GM10266 (cell line): ENCODE measurements around the gene FHIP1A.
"Not testable (repeated sequence)": the region's sequence is repeated elsewhere in the genome, so short reads cannot be mapped to it uniquely, and the experiment has no call there.

ENCODE experiments used
- DNase-seq: peaks from one replicate; pipeline ENCODE4 v3.0.0; 2012; ENCODE audit errors: extremely low spot score
- CTCF ChIP-seq: IDR thresholded peaks from 2 replicates; pipeline ENCODE4 v1.5.1; 2012; ENCODE audit warnings: mild to moderate bottlenecking, low read depth; ENCODE audit not compliant: control insufficient read depth, insufficient read depth; ENCODE audit errors: missing control alignments

The FHIP1A gene

DNA sequence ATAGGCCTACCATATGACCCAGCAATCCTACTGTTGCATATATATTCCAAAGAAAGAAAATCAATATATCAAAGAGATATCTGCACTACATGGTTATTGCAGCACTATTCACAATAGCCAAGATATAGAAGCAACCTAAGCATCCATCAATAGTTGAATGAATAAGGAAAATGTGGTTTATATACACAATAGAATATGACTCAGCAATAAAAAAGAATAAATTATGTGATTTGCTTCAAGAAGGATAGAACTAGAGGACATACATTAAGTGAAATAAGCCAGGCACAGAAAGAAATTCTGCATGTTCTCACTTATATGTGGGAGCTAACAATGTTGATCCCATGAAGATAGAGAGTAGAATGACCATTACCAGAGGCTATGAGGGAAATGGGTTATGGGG, 13.1 kb upstream of the FHIP1A start:
- TF ChIP-seq CTCF: no peak
- DNase-seq: no peak

DNA sequence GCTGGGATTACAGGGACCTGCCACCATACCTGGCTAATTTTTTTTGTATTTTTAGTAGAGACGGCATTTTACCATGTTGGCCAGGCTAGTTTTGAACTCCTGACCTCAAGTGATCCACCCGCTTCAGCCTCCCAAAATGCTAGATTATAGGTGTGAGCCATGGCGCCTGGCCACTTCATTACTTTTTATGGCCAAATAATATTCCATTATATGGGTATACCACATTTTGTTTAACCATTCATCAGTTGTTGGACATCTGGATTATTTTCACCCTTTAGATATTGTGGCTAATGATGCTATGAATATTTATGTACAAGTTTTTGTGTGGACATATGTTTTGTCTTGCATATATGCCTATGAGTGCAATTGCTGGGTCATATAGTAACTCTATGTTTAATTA, 8.6 kb upstream of the FHIP1A start:
- no peak for TF ChIP-seq CTCF
- DNase-seq: no peak

GRCh38 chr4:151401739-151402138, 7.2 kb upstream of the FHIP1A start:
- DNase-seq: no peak
- no peak for TF ChIP-seq CTCF

- DNase-seq: no peak
- TF ChIP-seq CTCF: no peak
Measured at GRCh38 chr4:151402145-151402865, 6.7 kb upstream of the FHIP1A start.

DNA sequence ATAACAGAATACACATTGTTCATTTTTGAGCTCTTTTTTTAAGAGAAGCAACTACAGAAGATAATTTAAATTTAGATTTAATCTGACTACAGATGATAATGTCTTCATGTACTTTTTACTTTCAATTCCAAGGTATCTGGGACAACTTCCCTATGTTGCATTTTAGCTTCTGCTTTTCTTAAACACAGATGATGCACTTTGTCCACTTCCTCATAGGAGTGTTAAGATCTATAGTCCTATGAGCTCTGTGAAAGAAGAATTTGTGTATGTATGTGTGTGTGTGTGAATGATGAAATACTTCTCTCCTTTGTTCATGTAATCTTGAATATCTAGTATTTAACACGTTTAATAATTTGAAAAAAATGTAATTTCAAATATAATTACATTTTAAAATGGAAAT, 5.3 kb upstream of the FHIP1A start:
- no peak for TF ChIP-seq CTCF
- DNase-seq: no peak

GRCh38 chr4:151404802-151405201, 4.2 kb upstream of the FHIP1A start:
- DNase-seq: not testable (repeated sequence)

DNA sequence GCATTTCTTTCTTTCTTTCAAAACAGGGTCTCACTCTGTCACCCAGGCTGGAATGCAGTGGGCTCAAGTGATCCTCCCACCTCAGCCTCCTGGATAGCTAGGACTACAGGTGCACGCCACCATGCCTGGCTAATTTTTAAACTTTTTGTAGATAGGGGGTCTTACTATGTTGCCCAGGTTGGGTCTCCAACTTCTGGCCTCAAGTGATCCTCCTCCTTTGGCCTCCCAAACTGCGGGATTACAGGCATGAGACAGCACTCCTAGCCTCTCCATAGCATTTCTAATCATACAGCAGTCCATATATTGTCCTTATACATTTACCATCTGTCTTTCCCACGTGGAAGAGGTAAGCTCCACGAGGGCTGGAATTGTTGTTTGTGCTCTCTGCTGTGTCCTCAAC, 2.0 kb upstream of the FHIP1A start:
- no peak for DNase-seq
- TF ChIP-seq CTCF: no peak
